T-helper 2 cell (primary cell): ENCODE results near the gene SLC37A1.
"Not testable (repeated sequence)": the region's sequence is repeated elsewhere in the genome, so short reads cannot be mapped to it uniquely, and the experiment has no call there.

ENCODE experiments used
- DNase-seq, 5 experiments: peaks; one replicate each; pipeline versions ENCODE4 v3.0.0 to v3.0.0-alpha.2; 2012 to 2022
- total RNA-seq, 2 donors: gene quantifications; one replicate each; lab custom pipeline; 2026; lab: John Stamatoyannopoulos, UW

Gene SLC37A1
- total RNA-seq, result 17.9 to 21.2 reads per million in 2 donors

DNA sequence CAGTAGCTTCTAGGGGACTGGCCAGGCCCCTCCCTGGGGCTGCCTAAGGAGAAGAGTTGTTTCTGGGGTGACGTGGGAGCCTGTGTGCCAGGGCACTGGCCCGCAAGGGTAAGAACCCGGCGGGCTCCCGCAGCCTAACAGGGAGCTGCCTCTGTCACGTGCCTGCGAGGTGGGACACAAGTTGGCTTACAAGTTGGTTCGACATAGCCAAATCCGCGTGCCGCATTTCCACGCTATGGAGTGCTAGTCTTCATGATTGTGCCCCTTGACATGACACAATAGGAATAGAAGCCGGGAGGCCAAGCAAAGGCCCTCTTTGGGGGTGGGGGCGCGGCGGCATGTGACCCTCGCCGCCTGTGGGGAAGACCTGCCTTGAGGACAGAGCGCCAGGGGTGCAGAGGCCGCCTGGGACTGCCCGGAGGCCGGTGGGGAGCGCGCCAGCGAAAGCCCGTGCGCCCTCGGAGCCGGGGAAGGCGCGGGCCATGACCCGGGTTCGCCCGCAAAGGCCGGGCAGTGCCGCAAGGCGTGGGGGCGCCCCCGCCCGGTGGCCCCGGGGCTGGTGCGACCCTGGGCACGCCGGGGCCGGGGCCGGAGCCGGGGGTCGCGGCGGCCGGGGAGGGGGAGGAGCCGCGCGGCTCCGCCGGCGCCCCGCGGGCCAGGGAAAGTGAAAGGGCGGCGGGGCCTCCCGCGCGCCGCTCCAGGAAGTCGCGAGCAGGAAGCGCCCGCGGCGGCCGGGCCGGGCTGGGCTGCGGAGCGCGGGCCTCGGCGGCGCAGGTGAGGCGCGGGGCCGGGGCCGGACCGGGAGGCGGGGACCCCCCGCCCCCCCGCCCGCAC is at the start of gene SLC37A1:
Gene SLC37A1, plus strand, starts transcription at position 702 of the 834 bp plus-strand sequence. CDS start 4,603 bp downstream, outside the sequence.
- DNase-seq, result peak in 1 of 5 experiments; percentile 61

DNA sequence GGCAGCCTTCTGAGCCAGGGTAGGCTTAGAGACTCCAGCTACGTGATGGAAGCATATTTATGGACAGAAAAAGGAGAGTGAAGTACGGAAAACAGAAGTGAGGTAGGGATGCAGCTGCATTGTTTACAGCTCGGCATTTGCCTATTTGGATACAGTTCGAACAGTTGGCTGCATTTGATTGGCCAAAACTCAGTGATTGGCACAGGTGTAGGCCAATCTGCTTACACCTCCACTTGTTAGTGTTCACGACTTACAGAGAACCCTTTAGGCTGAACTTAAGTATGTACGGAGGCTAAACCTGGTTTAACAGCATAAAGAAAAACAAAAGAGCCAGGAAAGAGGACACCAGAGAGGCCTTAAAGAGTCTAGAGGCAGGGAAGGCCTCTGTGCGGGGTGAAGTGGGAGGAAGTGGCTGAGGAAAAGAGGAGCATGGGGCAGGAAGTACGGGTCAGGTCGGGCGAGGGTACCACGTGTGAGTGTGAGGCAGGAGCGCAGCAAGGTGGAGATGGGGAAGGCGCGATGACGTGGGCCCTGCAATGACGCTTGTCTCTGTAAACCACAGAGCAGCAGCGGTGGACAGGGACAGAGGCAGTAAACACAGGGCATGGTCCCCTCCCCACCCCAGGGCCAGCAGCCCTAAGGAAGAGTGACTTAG is 49.7 kb upstream of the SLC37A1 start:
- DNase-seq, result peak in 4 of 5 experiments; percentile 32 to 83 (median 70)

DNA sequence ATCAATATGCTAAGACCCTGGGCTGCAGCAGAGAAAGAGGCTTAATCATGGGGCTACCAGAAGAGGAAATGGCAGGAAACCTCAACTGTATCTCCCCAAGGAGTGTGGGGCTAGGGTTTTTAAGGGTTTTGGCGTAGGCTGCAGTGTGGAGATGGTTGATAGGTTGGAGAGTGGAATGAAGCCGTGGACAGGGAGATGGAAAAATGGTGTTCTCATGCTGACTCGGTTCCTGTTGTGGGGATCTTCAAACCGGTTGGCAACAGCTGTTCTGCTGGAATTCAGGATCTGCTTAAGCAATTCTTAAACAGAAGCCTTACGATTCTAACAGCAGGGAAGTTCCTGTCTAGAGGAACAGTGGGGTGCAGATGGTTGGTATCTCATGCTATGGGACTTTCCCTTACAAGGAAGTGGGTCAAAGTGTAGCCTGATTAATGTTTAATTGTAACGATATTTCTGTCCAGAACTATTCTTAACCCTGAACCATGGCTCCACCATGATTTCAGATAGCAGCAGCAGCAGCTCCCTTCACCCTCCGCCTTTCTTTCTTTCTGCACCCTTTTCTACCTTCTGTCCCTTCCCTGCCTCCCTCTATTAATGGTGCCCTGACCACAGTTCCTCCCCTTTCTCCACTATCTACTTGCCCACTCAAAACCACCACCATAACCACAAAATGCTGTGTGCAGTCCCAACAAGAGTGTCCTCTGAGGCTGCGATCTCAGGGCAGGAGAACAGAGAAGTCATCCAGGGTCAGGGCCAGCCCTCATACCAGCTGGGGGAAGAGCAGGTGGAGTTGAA is 48.4 kb upstream of the SLC37A1 start:
- no peak for DNase-seq

DNA sequence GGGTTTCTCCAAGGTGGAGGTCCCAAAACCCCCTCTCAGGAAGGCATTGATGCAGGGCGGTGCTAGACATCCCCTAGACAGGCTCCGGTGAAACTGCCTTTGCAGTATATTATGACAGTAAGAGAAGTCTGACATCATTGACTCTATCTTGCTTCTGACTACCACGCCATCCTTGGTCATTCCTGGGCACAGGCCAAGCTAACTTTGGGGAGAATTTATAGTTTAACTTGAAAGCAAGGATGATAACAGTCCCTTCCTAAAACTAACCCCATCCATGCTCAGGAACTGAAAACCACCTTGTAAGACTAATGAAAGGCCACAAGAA is 47.9 kb upstream of the SLC37A1 start:
- no peak for DNase-seq

DNA sequence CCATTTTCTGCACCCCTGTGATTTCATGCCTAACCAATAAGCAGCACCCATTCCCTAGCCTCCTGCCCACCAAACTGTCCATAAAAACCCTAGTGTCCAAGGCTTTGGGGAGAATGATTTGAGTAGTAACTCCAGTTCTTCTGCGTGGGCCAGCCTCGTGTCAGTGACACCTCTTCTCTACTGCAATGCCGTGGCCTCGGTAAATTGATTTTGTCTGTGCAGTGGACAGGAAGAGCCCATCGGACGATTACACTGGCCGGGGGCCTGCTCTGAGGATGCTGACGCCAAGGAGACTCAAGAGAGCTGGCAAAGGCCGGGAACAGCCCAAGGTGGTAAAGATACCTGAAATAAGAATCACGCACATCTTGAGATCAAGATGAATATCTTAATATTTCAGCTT is 47.0 kb upstream of the SLC37A1 start:
- no peak for DNase-seq

DNA sequence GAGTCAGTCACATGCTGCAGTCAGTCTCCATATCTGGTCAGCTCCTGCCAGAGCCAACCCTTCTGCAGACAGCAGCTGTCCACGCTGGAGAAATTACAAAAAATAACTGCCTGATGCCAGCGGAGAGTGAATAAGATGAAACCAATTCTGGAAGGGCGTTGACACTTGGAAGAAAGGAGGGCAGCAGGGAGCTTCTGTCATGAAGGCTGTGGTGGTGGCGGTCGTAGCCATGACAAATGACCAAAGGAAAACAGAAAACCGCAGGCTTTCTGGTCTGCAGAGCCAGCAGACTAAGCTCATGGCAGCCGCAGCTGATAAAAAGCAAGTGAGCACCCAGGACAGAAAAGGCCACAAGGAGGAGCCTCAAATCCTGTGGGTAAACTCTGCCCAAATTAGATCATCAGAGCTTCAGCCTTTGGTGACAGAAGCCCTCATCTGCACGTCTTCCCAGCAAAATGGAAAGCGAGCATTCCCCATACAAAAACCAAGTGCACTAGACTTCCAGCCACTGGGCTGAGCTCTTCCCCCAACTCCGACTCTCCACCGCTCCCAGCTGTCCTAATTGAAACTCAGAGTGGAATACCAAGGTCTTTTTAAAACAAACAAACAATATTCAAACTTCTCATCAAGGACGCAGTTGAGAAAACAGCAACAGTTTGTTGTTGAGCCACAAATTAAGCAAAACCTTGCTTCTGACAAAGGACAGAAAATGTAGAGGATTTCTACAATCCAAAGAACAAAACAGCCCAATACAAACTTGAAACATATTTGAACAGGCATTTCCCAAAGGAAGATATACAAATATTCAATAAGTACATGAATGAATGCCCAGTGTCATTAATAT is 46.3 kb upstream of the SLC37A1 start:
- DNase-seq, result peak in 1 of 5 experiments; percentile 30

DNA sequence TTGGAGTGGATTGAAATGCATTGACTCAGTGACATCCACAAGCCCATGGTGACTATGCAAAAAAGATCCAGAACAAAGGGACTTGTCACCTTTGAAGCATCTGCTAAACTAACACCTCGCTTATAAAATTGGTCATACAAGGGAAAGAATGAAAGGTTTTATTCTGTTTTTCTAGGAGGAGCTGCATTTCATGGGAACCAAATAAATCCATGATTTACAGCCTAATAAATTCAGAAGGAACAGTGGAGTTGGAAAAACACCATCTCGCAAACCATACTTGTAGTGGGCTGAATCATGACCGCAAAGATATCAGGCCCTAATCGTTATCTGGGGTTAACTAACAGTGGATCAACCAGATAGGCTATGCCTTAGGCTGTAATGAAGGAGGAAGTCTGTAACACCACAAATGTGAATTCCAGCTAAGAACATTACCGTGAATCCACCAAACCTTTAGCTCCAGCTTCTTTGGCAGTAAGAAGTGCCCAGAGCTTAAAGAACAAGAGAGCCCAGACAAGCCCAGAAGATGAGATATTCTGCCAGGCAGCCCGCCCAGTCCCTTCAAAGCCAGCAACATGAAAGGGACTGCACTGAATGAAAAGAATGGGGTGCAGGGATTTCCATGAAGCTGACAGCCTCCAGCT is 45.0 kb upstream of the SLC37A1 start:
- no peak for DNase-seq

DNA sequence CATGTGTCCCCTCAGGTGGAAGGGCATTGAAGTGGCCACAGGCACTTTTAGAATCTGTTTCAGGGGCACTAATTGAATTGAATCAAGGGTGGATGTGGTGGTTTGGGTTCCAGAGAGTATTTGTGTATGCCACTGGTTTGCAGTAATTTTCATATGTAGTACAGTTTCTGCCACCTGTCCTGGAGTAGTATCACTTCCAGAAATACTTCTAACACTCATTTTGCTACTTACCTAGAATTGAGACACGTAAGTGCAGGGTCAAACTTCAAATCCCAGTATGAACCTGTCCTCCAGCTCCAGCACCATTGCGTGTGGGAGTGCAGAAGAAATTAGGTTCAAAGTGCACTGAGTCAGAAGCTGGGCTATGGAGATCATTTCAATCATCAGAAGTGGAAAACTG is 44.4 kb upstream of the SLC37A1 start:
- DNase-seq, result no peak

DNA sequence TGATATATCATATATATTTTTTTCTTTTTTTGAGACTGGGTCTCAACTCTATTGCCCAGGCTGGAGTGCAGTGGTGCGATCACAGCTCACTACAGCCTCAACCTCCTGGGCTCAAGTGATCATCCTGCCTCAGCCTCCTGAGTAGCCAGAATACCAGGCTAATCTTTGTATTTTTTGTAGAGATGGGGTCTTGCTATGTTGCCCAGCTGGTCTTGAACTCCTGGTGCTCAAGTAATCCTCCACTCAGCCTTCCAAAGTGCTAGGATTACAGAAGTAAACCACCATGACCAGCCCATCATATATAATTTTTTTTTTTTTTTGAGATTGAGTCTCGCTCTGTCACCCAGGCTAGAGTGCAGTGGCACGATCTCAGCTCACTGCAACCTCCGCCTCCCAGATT is 43.9 kb upstream of the SLC37A1 start:
- DNase-seq, result not testable (repeated sequence)

DNA sequence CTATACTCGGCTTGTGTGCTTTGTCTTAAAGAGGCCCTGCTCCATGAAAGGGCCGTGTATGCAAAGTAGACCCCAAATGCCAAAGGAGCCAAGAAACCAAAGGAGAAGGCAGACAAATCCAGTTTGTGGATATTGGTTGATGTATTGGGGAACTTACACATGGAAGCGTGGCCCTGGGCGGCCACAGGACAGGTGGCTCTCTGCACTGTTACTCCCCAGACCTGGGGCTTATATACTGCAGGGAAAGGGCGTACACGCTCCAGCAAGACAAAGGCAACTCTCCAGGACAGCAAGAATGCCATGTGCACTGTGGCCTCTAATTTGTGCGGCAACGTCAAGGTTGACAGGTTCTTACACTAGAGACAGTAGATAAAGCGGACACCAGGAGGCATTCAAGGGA is 42.4 kb upstream of the SLC37A1 start:
- no peak for DNase-seq

DNA sequence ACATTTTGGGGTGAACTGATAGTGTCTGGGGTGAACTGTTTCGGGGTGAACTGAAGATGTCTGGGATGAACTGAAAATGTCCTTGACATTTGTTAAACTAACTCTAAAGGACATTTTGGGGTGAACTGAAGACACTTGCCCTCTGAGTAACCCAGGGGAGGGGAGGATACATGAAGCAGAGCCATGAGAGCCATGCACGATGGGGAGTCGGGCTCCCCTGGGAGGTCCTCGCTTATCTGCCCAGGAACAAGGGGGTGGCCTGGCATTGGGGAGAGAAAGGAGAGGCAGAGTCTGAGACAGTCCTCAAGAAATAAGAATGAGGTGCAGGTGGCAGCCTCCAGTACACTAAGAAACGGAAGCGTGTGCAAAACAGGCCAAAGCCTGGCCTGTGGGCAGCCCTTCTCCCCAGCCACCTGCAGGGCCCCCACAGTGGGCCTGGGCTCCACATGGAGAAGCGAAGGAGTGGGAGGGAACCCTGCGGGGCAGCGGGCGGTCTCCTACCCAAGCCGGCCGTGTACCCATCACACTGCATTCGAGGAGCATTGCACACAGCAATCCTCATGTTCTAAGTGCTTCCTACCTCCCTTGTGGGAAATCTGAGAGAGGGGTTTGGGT is 41.8 kb upstream of the SLC37A1 start:
- DNase-seq, result no peak

DNA sequence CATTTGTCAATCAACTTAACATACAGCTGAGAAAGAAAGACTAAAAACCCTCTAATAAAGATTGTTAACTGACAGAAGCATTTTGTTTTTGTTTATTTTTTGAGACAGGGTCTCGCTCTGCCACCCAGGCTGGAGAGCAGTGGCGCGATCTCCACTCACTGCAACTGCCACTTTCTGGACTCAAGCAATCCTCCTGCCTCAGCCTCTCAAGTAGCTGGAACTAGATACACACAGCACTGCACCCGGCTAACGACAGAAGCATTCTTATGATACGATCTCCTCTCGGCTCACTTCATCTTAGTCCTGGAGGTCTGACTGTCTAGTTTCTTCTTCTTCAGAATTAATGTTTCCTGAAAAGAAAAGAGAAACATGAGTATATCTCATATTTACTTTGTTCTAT is 41.1 kb upstream of the SLC37A1 start:
- no peak for DNase-seq

DNA sequence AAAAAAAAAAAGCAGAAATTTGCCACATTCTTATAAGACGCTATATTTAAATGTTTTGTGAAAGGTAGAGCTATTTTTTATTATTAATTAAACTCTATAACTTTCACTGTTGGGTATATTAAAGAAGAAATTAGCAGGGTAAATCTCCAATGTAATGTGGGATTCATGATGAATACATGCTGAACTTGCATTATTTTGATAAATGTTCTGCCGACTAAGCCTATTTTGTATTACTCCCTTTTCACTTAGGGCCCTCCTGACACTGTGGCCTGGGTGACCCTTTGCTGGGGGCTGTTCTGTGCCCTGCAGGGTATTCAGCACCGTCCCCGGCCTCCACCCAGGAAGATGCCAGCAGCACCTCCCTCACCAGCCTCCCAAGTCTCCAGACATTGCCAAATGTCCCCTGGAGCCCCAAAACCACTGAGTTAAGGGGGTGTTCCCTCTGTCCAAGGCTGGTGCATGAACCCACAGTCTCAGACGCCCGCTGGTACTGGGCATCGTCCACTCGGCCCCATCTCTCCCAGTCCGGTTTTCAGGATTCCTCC is 40.1 kb upstream of the SLC37A1 start:
- DNase-seq, result no peak

DNA sequence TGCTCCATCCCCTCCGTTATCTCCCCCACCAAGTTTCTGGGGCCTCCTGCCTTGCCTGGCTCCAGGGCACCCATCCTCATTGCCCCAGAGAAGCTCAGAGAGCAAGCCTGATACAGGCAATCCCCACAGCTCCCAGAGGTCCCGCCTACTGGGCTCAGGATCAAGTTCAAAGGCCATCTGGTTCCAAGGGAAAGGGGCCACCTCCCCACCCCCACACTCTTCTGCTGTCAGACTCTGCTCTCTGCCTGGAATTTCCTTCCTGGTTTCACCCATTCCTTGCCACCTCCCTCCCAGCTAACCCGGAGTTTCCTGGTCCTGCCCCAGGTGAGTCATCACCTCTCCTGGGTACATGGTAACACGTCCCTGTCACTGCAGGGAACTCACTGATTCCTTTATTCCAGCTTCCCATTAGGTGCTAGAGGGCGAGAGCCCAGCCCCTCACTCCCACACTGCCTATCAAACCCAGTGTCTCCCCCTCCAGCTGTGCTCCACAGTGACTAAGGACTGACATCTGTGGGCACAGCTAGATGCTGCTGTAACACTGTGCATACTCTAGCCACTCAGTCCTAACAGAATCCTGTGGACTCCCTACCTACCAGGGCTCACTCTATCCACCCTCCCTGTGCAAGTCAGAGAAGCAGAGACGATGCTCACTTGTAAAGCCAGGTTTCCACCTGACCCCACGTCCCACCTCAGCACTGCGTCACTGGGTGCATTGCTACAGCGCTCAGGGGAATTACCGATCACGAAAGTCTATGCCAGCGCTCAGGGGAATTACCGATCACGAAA is 39.4 kb upstream of the SLC37A1 start:
- no peak for DNase-seq

DNA sequence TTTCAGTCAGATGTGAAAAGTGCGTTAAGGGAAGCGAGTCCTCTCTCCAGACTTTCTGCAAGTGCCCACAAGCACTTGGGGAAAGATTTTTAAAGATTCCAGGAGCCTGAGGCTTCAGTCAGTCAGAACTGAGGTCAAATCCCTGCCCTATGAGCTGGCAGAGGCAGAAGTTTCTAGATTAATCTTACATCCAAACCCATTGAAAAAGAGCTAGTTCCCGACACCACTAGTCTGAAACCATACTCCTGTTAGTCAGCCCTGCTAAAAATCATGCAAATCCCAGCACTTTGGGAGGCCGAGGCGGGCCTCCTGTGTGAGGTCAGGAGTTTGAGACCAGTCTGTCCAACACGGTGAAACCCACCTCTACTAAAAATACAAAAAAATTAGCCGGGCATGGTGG is 38.6 kb upstream of the SLC37A1 start:
- DNase-seq, result no peak

DNA sequence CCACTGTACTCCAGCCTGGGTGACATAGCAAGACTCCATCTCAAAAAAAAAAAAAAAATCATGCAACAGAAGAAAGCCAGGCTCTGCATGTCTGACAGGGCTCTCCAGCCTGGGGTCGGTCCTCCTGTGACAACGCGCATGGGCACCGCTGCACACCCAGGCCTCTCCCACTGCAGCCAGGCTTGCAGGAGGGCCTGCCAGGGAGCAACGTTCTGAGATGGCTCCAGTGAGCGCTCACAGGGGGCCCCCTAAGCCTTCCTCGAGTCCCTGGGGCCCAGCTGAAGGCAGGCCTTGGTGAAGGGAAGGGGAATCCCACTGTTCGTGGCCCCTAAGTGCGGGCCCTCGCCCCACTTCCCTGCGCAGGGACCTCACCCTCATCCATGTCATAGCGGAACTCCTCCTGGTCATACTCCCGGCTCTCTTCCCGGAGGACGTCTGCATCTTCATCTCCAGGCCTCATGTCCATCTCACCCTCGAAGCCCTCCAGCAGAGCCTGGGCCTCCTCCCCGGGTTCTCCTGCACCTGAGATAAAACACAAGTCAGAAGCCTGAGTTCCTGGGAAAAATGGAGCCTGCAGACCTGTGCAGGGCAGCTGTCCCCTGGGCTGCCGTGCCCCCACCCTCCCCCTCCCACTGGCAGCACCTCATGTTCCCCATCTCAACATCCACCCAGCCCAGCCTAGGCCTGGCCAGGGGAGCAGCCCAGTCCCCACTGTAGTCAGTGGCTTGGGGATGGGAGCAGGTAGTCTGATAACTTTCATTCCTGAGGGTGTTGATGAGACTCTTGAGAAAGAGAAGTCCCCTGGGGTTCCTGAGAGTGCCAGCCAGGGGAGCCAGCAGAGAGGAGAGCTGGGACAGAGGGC is 37.9 kb upstream of the SLC37A1 start:
- no peak for DNase-seq

DNA sequence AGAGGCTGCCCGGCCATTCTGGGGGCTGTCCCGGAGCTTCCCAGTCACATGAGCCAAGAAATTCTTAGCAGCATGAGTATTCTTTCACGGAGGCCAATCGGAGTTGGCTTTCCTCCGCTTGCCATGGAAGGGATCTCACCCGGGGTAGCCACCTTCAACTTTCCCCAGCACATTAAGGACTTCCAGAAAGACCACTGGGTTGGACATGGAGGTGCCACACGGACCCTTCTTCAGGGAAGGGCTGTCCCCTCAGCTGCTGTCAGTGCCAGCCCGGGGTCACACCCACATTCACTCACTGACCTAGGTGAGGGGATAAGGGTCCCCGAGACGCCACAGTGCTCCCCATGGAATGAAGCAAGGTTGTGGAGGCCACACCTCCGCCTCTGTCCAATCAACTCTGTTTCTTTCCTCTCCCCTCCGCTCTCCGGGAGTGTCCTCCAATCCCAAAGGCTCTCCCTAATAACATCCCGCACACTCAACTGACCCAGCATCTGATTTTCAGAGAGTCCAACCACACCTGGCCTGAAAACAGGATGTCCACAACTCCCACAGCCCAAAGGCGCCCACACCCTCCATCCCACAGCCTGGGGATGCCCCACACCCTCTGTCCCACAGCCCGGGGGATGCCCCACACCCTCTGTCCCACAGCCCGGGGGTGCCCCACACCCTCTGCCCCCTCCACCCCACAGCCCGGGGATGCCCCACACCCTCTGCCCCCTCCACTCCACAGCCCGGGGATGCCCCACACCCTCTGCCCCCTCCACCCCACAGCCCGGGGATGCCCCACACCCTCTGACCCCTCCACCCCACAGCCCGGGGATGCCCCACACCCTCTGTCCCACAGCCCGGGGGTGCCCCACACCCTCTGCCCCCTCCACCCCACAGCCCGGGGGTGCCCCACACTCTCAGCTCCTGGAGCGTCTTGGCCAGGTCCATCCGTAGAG is 37.0 kb upstream of the SLC37A1 start:
- no peak for DNase-seq

DNA sequence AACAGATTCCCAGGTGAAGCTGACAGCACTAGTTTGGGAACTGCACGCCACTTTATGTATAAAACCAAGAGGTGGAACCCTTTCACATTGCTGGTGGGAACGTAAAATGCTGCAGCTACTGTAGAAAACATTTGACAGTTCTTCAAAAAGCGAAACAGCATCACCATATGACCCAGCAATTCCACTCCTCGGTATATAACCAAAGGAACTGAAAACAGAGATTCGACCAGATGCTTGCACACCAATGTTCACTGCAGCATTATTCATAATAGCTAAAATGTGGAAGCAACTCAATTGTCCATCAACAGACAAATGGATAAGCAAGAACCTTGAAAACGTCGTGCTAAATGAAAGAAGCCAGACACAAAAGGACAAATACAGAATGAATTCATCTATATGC is 35.1 kb upstream of the SLC37A1 start:
- DNase-seq, result no peak
